Iris pigment epithelial cell (primary cell): ENCODE measurements around the gene SDK1.
"Not testable (repeated sequence)": the region's sequence is repeated elsewhere in the genome, so short reads cannot be mapped to it uniquely, and the experiment has no call there.

Experiments
- DNase-seq: peaks from one replicate; pipeline ENCODE4 v3.0.0-alpha.2; 2011; ENCODE audit warnings: low read depth

SDK1 gene

DNA sequence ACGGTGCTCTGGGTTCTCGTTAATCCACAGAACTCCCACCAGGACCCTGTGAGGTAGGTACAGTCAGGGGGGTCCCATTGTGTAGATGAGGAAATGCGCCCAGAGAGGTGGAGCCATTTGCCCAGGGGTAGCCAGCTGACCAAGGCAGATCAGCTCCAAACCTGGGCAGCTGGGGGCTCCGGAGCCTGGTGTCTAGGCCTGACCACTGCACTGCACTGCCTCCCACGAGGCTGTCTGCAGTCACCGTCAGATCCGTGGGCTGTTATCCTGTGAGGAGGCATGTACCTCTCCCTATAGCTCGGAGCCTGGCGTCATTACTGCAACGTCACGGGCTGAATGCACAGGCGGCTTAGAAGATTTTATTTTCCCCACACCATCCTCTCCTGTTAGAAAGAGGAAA lies 969.2 kb downstream of the SDK1 start:
- DNase-seq = no peak

DNA sequence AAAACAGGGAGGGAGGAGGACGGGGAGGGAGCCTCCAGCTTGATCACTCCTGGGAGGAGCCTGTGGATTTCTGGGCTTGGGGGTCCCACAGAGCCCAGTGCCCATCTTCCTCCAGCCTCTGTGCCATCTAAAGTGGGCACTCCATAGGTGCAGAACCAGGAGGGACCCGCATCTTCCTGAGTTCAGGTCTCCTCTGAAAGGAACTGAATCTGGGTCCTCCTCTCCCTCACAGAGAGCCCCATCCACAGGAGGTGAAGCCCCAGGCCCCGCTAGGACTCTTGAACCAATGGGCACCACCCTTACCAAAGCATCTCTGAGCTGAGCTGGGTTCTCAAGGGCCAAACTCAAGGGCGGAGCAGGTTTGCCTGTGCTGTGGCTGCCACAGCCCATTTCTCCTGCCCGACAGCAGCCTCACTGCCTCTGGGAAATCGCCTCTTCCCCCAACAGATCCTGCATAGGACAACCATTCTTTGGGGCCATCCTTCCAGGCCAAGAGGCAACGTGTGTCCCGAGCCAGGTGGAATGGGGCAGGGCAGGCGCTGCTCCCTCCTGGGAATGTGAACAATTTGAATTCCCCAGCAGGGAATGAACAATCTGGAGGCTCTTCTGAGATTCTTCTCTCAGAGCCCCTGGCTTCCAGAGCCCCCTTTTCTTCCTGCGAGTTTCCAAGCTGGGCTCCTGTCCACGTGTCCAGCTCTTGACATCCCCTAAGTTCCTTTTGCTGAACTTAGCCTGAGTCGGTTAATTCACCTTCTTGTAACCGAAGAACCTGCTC lies 970.1 kb downstream of the SDK1 start:
- DNase-seq = no peak

GRCh38 chr7:4271716-4272015 lies 970.6 kb downstream of the SDK1 start:
- no peak for DNase-seq

DNA sequence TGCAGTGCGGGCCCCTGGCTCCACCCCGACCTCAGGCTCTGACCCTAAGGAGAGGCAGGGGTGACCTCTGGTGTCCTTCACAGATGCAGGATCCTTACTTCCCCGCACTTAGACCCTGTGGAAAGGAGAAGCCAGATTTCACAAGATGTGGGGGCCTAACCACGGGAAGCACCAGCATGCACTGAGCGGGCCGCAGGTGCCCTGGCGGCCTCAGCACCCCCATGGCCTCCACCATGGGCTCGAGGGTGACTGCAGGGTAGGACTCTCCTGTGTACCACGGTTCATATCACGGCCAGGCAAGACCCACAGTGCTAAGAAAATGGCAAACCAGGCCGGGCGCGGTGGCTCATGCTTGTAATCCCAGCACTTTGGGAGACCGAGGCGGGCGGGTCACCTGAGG lies 971.1 kb downstream of the SDK1 start:
- DNase-seq = no peak

DNA sequence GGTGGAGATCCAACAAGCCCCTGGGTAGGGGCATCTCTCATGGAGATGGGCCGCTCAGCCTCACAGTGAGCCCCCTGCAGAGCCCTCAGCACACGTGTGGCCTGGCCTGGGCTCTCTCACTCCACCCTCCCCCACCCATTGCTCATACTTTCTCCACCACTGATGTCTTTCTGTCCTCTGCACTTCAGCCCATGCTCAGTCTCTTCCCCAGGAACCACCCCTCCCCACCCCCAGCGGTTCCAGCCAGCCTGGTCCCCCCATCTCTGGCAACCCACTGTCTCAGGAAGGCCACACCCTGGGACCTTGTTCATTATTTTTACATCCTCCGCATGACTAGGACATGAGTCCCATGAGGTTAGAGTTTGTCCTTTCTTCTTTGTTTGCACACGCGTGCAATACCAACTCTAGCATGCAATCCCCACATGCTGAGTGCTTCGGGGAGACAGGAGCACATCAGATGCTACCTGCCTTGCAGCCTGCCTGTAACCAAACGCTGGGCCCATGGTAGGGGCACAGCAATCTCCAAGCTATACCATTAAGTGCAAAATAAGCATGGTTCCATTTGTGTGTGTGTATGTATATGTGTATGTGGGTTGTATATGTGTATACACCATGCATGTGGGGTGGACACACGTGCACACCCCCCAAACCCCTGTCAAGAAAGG lies 972.6 kb downstream of the SDK1 start:
- DNase-seq = no peak

- no peak for DNase-seq
Measured at GRCh38 chr7:4274286-4274685, 973.2 kb downstream of the SDK1 start.

DNA sequence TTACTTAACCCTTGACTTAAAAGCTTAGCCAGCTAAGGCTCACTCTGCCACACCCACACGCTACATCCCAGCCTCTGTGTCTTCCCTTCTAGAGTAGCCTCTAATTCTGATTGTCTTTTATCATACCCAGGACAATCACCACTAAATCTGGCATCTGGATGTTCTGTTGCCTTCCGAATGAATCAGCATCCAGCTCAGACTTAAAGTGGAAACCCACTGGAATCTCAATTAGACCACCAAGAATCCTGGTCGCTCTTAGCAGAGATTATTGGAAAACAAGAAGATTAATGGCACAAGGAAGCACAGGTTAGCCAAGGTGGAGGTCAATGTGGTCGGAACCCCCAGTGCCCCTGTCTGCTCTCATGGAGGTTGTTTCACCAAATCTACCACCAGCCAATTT lies 976.9 kb downstream of the SDK1 start:
- DNase-seq = no peak

- no peak for DNase-seq
Measured at GRCh38 chr7:4279216-4279615, 978.2 kb downstream of the SDK1 start.

- DNase-seq = no peak
Measured at GRCh38 chr7:4281231-4281993, 980.4 kb downstream of the SDK1 start.

GRCh38 chr7:4282434-4283223 lies 981.6 kb downstream of the SDK1 start:
- peak; percentile 25 for DNase-seq

DNA sequence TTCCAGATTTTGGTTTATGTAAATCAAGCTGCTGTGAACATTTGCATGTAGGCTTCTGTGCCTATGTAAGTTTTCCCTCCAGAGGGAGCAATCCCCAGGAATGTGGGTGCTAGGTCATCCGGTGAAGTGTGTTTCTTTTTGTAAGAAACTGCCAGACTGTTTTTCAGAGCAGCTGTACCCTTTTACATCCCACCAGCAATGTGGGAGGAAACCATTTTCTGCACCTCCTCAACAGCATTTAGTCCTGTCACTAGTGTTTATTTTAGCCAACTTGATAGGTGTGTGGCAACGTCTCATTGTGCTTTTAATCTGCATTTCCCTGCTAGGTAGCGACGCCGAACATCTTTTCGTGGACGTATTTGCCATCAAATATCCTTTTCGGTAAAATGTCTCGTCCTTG lies 985.3 kb downstream of the SDK1 start:
- no peak for DNase-seq

- DNase-seq = no peak
Measured at GRCh38 chr7:4288791-4289394, 987.8 kb downstream of the SDK1 start.

- no peak for DNase-seq
Measured at GRCh38 chr7:4297165-4297917, 996.3 kb downstream of the SDK1 start.

DNA sequence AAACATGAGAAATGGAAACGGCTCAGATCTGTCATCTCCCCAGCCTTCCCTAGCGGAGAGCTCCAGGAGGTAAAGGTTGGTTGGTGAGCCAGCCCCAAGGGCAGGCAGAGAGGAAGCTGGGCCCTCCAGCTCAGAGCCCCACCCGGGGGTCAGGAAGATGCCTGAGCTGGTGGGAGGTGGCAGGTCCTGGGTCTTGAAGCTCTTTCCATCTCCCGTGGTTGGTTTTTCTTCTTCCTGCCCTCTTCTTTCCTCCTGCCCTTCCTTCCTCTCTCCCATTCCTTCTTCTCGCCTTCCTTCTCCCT lies 996.8 kb downstream of the SDK1 start:
- DNase-seq = no peak

- no peak for DNase-seq
Measured at GRCh38 chr7:4299431-4299830, 998.4 kb downstream of the SDK1 start.

DNA sequence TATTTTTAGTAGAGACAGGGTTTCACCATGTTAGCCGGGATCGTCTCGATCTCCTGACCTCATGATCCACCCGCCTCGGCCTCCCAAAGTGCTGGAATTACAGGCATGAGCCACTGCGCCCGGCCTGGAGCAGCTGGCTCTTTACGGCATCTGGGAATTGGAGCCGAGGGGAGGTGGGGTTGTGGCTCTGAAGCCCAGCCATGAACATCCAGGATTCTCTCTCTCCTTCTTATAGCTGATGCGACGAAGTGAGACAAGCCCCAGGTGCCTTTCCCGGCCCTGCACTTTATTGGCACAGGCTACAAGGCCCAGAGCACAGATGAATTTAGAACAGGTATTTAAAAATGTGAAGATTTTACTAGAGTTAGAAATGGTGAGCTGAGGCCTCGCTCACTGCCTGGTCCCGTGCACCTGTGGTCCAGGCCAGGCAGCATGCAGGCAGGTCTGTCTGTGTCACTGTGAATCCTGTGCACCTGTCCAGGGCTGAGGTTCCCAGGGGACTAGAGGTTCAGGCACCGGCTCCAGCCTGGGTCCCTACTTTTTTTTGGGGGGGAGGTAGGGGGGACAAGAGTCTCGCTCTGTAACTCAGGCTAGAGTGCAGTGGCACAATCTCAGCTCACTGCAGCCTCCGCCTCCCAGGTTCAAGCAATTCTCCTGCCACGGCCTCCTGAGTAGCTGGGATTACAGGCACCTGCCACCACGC lies 1001.3 kb downstream of the SDK1 start:
- no peak for DNase-seq

DNA sequence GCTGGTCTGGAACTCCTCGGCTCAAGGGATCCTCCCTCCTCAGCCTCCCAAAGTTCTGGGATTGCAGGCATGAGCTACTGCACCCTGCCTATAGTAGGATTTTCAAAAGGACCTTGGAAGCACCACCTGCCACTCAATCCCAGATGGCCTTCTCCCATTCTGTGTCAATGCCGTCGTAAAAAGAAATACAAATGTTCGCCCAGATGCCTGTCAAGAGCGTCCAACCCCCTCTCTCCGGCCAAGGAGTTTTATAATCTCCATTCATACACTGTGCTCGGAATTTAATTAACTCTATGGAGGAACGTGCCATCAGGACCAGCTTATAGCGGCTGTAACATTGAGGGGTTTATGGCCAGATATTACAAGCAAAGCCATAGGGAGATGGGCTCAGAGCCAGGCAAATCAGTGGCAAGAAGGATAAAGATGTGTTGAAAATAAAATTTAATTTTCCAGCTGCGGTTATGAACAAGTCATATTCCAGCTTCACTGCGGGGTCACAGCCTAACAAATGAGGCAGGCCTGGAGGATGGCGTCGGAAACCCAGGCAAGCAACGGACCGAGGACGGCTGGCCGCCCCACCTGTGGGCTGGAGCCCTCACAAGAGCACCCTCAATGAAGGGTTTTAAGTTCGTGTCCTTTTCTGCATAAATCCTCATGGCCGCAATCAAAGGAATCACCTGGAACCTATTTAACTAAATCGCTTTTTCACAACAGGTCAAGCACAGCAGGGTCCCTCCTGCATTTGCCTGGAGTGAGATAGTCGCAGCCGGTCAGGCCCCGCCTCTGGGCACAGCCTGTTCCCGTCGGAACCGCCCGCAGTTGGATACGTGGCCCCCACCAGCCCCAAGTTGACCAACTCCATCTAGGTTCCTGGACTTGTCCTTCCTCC lies 1006.5 kb downstream of the SDK1 start:
- no peak for DNase-seq

GRCh38 chr7:4308205-4308590 lies 1007.1 kb downstream of the SDK1 start:
- DNase-seq = no peak

DNA sequence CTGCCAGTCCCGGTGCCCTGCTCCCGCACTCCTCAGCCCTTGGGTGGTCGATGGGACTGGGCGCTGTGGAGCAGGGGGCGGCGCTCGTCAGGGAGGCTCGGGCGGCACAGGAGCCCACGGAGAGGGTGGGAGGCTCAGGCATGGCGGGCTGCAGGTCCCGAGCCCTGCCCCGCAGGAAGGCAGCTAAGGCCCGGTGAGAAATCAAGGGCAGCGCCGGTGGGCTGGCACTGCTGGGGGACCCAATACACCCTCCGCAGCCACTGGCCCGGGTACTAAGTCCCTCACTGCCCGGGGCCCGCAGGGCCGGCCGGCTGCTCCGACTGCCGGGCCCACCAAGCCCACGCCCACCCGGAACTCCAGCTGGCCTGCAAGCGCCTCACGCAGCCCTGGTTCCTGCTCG lies 1012.9 kb downstream of the SDK1 start:
- not testable (repeated sequence) for DNase-seq

- DNase-seq = not testable (repeated sequence)
Measured at GRCh38 chr7:4314316-4314715, 1013.3 kb downstream of the SDK1 start.
